Prostate gland (tissue), 2 donors: ENCODE data around the gene DLG4. TPM values are rescaled to one million over a fixed set of nuclear protein-coding genes. Genes with fewer than 3 reads are reported as not detected.

Experiments used
- DNase-seq: peaks from one replicate; pipeline ENCODE4 v3.0.0-alpha.2; 2019; ENCODE audit warnings: low spot score
- H3K27ac ChIP-seq, 2 donors: fragments of 200-600 bp; sonication (generic); 2 replicates each; pipeline ENCODE4 v1.5.1; 2017 to 2019
- H3K27me3 ChIP-seq: fragments of 200-600 bp; sonication (generic); replicated peaks from 2 replicates; pipeline ENCODE4 v1.5.1; 2019; ENCODE audit not compliant: insufficient read depth
- H3K36me3 ChIP-seq, 2 donors: fragments of 200-600 bp; sonication (generic); 1 replicate in 1 of 2; 2 replicates in 1 of 2; pipeline versions ENCODE4 v1.5.1 to v1.8.1; 2017 to 2019
- H3K4me1 ChIP-seq: fragments of 200-600 bp; sonication (generic); replicated peaks from 2 replicates; pipeline ENCODE4 v1.5.1; 2019
- H3K4me3 ChIP-seq, 2 donors: fragments of 200-600 bp; sonication (generic); 2 replicates each; pipeline ENCODE4 v1.5.1; 2017 to 2019
- H3K9me3 ChIP-seq: fragments of 200-600 bp; sonication (generic); 2 replicates; pipeline ENCODE4 v1.5.1; 2017
- POLR2A ChIP-seq: fragments of 450-650 bp; IDR thresholded peaks from one replicate; pipeline ENCODE4 v1.6.1; 2016; ENCODE audit warnings: antibody characterized with exemption, mild to moderate bottlenecking
- POLR2AphosphoS5 ChIP-seq: sonication (generic); formaldehyde crosslinking; IDR thresholded peaks from one replicate; pipeline ENCODE4 v1.6.1; 2017; ENCODE audit warnings: antibody characterized with exemption
- WGBS: methylation state at CpG from one replicate; pipeline ENCODE4 v1.1.5; 2018; 5-methylcytosine and 5-hydroxymethylcytosine counted together
- intact Hi-C: fragments of 100-400 bp; cut with DNase I; formaldehyde crosslinking; loops from one replicate; pipeline ENCODE4 v1.14.2; 2022
- total RNA-seq, 2 donors: library from RNA; depleted of rRNA; stranded (reverse); fragments of >200 nt; gene quantifications; one replicate each; pipeline ENCODE4 v1.1.0, GENCODE V29; 2016
- TF ChIP-seq, protein P1 (sequence below), 4 experiments: fragments of 200-600 bp in 2 of 4; fragments of 450-650 bp in 2 of 4; sonication (generic) in 2 of 4; IDR thresholded peaks; 1 replicate in 3 of 4; 2 replicates in 1 of 4; pipeline ENCODE4 v1.5.1; 2016 to 2019; ENCODE audit warnings: antibody characterized with exemption in 4 of 4, mild to moderate bottlenecking in 2 of 4, moderate library complexity in 2 of 4

Gene DLG4
- total RNA-seq, 2 donors from 2014 or later = 9.3 to 31.6 TPM

- Histone ChIP-seq H3K4me1 (peaks cover 14% of the 10 kb centered on the region), H3K9me3 (no peaks in the 10 kb centered on the region), H3K27ac (peak overlapping the region; percentile 98), H3K27me3 (no peaks in the 10 kb centered on the region), H3K4me3 (peak overlapping the region; percentile 76 to 84), H3K36me3 (peaks cover 0 to 18% of the 10 kb centered on the region in 2 donors)
- peak; percentile 95 for DNase-seq
- WGBS = 1% methylated on average over 43 of the region's 49 CpGs
- TF ChIP-seq POLR2A = peak; percentile 85
- TF ChIP-seq, protein P1, sequence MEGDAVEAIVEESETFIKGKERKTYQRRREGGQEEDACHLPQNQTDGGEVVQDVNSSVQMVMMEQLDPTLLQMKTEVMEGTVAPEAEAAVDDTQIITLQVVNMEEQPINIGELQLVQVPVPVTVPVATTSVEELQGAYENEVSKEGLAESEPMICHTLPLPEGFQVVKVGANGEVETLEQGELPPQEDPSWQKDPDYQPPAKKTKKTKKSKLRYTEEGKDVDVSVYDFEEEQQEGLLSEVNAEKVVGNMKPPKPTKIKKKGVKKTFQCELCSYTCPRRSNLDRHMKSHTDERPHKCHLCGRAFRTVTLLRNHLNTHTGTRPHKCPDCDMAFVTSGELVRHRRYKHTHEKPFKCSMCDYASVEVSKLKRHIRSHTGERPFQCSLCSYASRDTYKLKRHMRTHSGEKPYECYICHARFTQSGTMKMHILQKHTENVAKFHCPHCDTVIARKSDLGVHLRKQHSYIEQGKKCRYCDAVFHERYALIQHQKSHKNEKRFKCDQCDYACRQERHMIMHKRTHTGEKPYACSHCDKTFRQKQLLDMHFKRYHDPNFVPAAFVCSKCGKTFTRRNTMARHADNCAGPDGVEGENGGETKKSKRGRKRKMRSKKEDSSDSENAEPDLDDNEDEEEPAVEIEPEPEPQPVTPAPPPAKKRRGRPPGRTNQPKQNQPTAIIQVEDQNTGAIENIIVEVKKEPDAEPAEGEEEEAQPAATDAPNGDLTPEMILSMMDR (IDR thresholded peaks at IDR 0.05) = peak in 2 of 4 experiments; percentile 40 to 41
- TF ChIP-seq POLR2AphosphoS5 = peak; percentile 97
- intact Hi-C loops = no loop called here
Observed at GRCh38 chr17:7242717-7243452, 23.2 kb upstream of the DLG4 start.

DNA sequence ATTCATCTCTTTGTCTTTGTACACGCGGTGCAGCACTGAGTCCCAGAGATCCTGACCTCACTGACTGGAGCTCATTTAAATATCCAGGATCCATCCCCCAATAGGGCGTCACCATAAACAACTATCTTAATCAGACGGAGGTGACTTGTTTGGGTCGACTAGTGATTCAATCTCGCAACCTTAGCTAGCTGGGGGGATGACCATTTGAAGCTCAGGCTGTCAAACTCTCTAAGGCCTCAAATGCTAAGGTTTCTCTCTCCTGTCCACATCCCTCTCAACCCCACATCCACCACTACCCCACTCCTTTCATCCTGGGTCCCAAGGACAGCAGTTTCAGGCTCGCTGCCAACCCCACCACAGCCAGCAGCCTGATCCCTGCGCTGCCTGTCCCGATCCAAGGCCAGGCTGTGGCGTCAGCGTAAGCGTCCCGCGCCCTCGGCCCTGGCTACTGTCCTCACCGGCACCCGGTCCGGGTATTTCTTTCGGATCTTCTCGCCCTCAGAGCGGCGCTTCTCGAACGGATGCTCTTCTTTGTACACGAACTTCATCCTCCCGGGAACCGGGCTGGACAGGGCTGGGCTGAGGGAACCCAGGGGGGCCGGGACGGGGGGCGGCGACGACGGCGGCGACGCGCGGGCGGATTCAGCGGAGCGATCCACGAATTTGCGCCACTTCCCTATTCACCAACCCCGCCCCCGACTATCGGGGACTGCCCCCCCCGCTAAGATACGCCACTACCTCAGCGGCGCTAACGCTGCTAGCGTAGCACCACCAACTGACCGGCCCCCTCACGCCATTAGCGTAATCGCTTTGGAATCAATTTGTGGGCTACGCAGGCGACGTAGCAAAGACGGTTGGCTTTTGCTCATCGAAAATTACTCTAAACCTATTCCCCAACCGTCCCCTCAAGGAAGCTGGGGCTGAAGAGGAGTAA is 22.4 kb upstream of the DLG4 start, which contains the start of gene GABARAP:
Gene GABARAP, minus strand, starts transcription at position 667 of the 934 bp plus-strand sequence. Its CDS starts 119 bp downstream, at position 548.
- H3K27me3 ChIP-seq = no peaks in the 10 kb centered on the region
- H3K27ac ChIP-seq = peak within 1 kb of the TSS; percentile 98
- peak; percentile 93 for DNase-seq
- whole genome bisulfite sequencing = under 1% methylated on average over 58 of the region's 62 CpGs
- TF ChIP-seq, protein P1 (IDR thresholded peaks at IDR 0.05) = peak in 1 of 4 experiments; percentile 6
- TF ChIP-seq POLR2A = peak; percentile 76
- TF ChIP-seq POLR2AphosphoS5 = peak; percentile 21
- intact Hi-C loops = no loop called here
- peaks cover 14% of the 10 kb centered on the region for H3K4me1 ChIP-seq
- H3K36me3 ChIP-seq = peaks cover 0 to 18% of the 10 kb centered on the region in 2 donors
- H3K9me3 ChIP-seq = no peaks in the 10 kb centered on the region
- peak within 1 kb of the TSS; percentile 76 to 84 for H3K4me3 ChIP-seq

GRCh38 chr17:7241090-7241733 is 21.6 kb upstream of the DLG4 start:
- H3K4me3 ChIP-seq = peak overlapping the region; percentile 76 to 84
- 23% methylated on average over 9 of the region's 9 CpGs for WGBS
- peaks cover 0 to 18% of the 10 kb centered on the region in 2 donors for H3K36me3 ChIP-seq
- H3K27ac ChIP-seq = peak overlapping the region; percentile 98
- H3K4me1 ChIP-seq = peaks cover 14% of the 10 kb centered on the region
- no peak for TF ChIP-seq POLR2AphosphoS5
- TF ChIP-seq POLR2A = no peak
- TF ChIP-seq, protein P1 (IDR thresholded peaks at IDR 0.05) = no peak
- no peaks in the 10 kb centered on the region for H3K27me3 ChIP-seq
- intact Hi-C loops = no loop called here
- H3K9me3 ChIP-seq = no peaks in the 10 kb centered on the region
- no peak for DNase-seq

- H3K36me3 ChIP-seq = peaks cover 0 to 12% of the 10 kb centered on the region in 2 donors
- H3K27me3 ChIP-seq = no peaks in the 10 kb centered on the region
- no peak for TF ChIP-seq POLR2AphosphoS5
- TF ChIP-seq POLR2A = no peak
- TF ChIP-seq, protein P1 (IDR thresholded peaks at IDR 0.05) = no peak
- DNase-seq = no peak
- 64% methylated on average over 4 of the region's 4 CpGs for WGBS
- no peaks in the 10 kb centered on the region for H3K9me3 ChIP-seq
- H3K4me3 ChIP-seq = peak overlapping the region in 1 of 2 donors; percentile 76
- intact Hi-C loops = no loop called here
- peaks cover 14% of the 10 kb centered on the region for H3K4me1 ChIP-seq
- peak overlapping the region; percentile 98 for H3K27ac ChIP-seq
Observed at GRCh38 chr17:7240375-7240774, 20.7 kb upstream of the DLG4 start.
